Calu3 (cell line): ENCODE results near the gene SDC1. TPM values are rescaled to one million over a fixed set of nuclear protein-coding genes. Genes with fewer than 3 reads are reported as not detected.

Source experiments
- BruUV-seq: library from RNA; stranded (reverse); fragments of 400-500 nt; replicated peaks from 2 replicates; lab custom pipeline; 2021; lab: Mats Ljungman, UMichigan
- CTCF ChIA-PET: fragments of 300-600 bp; sonication (Branson Sonifier 250); formaldehyde crosslinking; loops from one replicate; lab custom pipeline; 2022; ENCODE audit warnings: antibody characterized with exemption; lab: Charles Lee
- DNase-seq: peaks from one replicate; pipeline ENCODE4 v3.0.0; 2022
- H3K27ac Mint-ChIP-seq: one replicate; pipeline ENCODE4 v1.8.0; 2022; ENCODE audit warnings: mixed read lengths; ENCODE audit not compliant: unreplicated experiment
- H3K27me3 Mint-ChIP-seq: one replicate; pipeline ENCODE4 v1.8.0; 2022; ENCODE audit warnings: mixed read lengths; ENCODE audit not compliant: unreplicated experiment
- H3K36me3 Mint-ChIP-seq: one replicate; pipeline ENCODE4 v1.8.0; 2022; ENCODE audit warnings: mild to moderate bottlenecking, moderate library complexity, mixed read lengths; ENCODE audit not compliant: insufficient read depth, unreplicated experiment
- H3K4me1 Mint-ChIP-seq: one replicate; pipeline ENCODE4 v1.8.0; 2022; ENCODE audit warnings: mild to moderate bottlenecking, low read depth, mixed read lengths; ENCODE audit not compliant: unreplicated experiment
- H3K4me3 Mint-ChIP-seq: one replicate; pipeline ENCODE4 v1.8.0; 2022; ENCODE audit warnings: mild to moderate bottlenecking, low read depth, moderate library complexity, mixed read lengths; ENCODE audit not compliant: unreplicated experiment
- H3K9me3 Mint-ChIP-seq: one replicate; pipeline ENCODE4 v1.8.0; 2022; ENCODE audit warnings: low read depth, mixed read lengths; ENCODE audit not compliant: unreplicated experiment
- intact Hi-C: fragments of 100-400 bp; cut with micrococcal nuclease; formaldehyde crosslinking; loops from one replicate; pipeline ENCODE4 v1.10.0; 2022; ENCODE audit not compliant: unreplicated experiment
- total RNA-seq: library from RNA; stranded (reverse); gene quantifications from 2 replicates; pipeline ENCODE4 v1.2.3, GENCODE V29; 2022
- TF ChIP-seq, protein P1 (sequence below): fragments of 200-600 bp; IDR thresholded peaks from one replicate; pipeline ENCODE4 v1.8.0; 2022; ENCODE audit warnings: antibody characterized with exemption; ENCODE audit not compliant: unreplicated experiment

SDC1 gene
- total RNA-seq, 1 experiment from 2014 or later: 118 TPM

DNA sequence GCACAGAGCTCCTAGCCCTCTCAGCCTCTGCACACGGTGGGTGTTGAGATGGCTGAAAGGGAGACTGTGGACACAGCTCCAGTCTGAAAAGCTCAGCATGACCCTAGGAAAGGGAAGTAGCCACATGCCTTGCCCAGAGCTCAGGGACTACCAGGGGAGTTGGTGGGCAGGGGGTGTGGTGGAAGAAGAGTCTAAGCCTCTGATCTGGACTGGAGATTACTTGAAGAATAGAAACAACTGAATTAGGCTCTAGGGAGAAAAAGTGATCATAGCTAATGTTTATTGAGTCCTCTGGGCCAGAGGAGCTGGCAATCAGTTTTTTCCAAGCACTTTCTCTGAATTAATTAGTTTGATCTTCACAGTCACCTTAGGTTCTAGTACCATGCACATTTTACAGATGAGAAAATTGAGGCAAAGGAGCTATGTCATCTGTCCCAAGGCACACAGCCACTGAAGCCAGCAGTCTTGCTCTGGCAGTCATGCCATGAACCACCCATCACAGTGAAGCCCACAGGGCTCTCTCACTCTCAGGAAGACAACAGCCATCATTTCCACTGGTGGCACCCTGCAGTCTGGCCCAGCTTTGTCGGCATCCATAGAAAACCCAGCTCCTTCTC is 10.3 kb downstream of the SDC1 start:
- peaks cover 13% of the 10 kb centered on the region for H3K36me3 Mint-ChIP-seq
- H3K27me3 Mint-ChIP-seq: no peaks in the 10 kb centered on the region
- CTCF ChIA-PET: interaction anchor here (0.6 to 1.3 kb wide), 3 partner anchors 9 to 133 kb away, joined by 3 to 5 read pairs (median 3); no protein-coding TSS in a partner anchor
- H3K4me1 Mint-ChIP-seq: peaks cover 19% of the 10 kb centered on the region
- intact Hi-C loops: no loop called here
- H3K9me3 Mint-ChIP-seq: no peaks in the 10 kb centered on the region
- peak overlapping the region; percentile 53 for H3K27ac Mint-ChIP-seq
- no TSS peak for BruUV-seq
- no peak for DNase-seq
- no peak overlapping the region for H3K4me3 Mint-ChIP-seq
- TF ChIP-seq, protein P1, sequence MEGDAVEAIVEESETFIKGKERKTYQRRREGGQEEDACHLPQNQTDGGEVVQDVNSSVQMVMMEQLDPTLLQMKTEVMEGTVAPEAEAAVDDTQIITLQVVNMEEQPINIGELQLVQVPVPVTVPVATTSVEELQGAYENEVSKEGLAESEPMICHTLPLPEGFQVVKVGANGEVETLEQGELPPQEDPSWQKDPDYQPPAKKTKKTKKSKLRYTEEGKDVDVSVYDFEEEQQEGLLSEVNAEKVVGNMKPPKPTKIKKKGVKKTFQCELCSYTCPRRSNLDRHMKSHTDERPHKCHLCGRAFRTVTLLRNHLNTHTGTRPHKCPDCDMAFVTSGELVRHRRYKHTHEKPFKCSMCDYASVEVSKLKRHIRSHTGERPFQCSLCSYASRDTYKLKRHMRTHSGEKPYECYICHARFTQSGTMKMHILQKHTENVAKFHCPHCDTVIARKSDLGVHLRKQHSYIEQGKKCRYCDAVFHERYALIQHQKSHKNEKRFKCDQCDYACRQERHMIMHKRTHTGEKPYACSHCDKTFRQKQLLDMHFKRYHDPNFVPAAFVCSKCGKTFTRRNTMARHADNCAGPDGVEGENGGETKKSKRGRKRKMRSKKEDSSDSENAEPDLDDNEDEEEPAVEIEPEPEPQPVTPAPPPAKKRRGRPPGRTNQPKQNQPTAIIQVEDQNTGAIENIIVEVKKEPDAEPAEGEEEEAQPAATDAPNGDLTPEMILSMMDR: no peak

DNA sequence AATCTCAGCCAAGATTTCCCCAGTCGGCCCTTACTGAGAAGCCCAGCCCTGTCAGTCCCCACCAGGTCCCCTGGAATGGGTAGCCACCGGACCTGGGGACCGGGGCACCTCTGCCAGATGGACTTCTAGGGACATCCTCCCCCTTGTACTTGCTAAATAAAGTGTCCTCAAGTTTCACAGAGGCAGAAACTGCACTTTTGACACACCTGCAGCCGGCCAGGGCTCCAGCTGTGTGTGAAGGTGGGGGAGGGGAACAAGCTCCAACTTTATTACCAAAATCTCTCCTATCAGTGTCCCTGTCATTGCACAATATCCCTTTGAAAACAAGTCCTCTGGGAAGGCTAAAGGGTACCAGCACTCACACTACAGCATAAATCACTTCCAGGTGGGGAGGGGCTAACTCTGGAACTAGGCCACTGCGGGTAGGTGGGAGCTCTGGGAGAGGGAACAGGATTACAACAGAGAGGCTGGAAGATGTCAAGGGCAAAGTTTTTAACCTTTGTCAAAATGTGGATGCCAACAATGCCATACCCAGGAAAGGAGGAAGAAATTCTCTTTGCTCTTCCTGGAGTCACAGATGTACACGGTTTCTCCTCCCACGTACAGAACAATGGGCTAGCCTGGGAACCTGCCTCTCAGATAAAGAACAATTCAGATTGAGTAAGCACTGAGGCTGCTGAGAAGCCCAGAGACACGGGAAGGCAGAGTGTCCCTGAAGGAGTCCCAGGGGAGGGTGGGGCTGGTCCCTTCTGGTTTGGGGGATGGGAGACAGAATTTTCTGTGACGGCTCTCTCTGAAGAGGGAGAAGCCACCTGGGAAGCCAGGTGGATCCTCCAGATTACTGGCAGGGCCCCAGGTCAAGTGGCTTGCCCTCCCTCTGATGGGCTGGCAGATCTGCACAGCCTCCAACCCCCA is 11.0 kb downstream of the SDC1 start:
- no TSS peak for BruUV-seq
- H3K4me3 Mint-ChIP-seq: no peak overlapping the region
- intact Hi-C loops: no loop called here
- H3K9me3 Mint-ChIP-seq: no peaks in the 10 kb centered on the region
- CTCF ChIA-PET: interaction anchor here (0.6 to 1.3 kb wide), 3 partner anchors 10 to 132 kb away, joined by 3 to 5 read pairs (median 4); partner anchors contain the start of gene SDC1
- TF ChIP-seq, protein P1: no peak
- H3K4me1 Mint-ChIP-seq: peaks cover 22% of the 10 kb centered on the region
- H3K27me3 Mint-ChIP-seq: no peaks in the 10 kb centered on the region
- H3K36me3 Mint-ChIP-seq: peaks cover 13% of the 10 kb centered on the region
- no peak for DNase-seq
- H3K27ac Mint-ChIP-seq: no peak overlapping the region

DNA sequence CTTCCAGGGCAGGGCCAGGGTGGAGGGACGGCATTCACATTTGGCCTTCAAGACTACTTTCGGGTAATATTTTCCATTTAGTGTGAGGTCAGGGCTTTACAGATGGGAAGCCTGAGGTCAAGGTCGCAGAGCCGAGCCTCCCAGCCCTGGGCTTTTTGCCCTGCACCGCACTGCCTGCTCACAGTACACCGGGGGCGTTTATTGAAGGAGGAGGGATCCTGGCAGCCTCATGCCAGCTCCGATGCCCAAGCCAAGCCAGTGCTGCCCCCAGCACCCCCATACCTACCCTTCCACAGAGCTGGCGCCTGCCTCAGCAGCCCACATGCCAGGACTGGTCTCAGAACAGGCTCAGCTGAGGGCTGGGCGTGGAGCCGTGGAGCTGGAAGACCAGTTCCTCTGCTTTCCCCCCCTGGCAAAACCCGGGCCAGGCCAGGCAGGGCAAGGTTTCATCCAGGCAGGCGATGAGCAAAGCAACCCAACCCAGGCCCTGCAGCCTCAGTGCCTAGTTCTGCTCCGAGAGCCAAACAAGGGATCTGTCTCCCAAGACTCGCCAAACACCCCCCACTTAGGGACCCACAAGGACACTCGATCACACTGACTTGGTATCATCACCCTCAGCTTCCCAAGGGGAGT is 11.9 kb downstream of the SDC1 start:
- H3K4me1 Mint-ChIP-seq: peaks cover 22% of the 10 kb centered on the region
- no TSS peak for BruUV-seq
- intact Hi-C loops: no loop called here
- peak; percentile 52 for DNase-seq
- no peaks in the 10 kb centered on the region for H3K9me3 Mint-ChIP-seq
- H3K27ac Mint-ChIP-seq: no peak overlapping the region
- no peaks in the 10 kb centered on the region for H3K27me3 Mint-ChIP-seq
- peaks cover 9% of the 10 kb centered on the region for H3K36me3 Mint-ChIP-seq
- TF ChIP-seq, protein P1: no peak
- CTCF ChIA-PET: interaction anchor here (1.1 kb wide), 1 partner anchor 12 kb away, joined by 4 read pairs; the partner anchor contains the start of gene SDC1
- H3K4me3 Mint-ChIP-seq: no peak overlapping the region

DNA sequence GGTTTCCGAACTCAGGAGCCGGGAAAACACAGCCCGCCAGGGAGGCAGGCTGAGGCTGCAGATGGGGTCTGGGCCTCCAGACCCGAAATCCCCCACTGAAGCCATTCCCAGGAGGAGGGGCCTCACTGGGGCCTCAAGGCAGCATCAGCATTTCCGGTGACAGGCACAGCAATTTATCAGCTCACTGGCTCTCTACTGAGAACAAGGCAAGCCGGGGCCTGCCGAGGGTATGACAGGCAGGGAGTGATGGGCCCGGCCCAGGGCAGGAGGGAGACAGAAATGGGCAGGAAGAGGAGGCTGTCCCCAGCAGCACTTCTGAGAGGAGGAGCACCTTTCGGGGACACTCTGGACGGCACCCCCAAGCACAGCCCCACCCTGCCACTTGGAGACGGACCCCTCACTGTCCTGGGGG is 12.5 kb downstream of the SDC1 start:
- no peaks in the 10 kb centered on the region for H3K9me3 Mint-ChIP-seq
- H3K36me3 Mint-ChIP-seq: peaks cover 9% of the 10 kb centered on the region
- CTCF ChIA-PET: interaction anchor here (1.1 kb wide), 1 partner anchor 13 kb away, joined by 4 read pairs; the partner anchor contains the start of gene SDC1
- H3K4me3 Mint-ChIP-seq: no peak overlapping the region
- intact Hi-C loops: no loop called here
- no TSS peak for BruUV-seq
- H3K27me3 Mint-ChIP-seq: no peaks in the 10 kb centered on the region
- no peak for DNase-seq
- H3K27ac Mint-ChIP-seq: no peak overlapping the region
- H3K4me1 Mint-ChIP-seq: peaks cover 26% of the 10 kb centered on the region
- TF ChIP-seq, protein P1: no peak
